K562 (cell line): Measurements from ENCODE around the gene ZNF74. TPM values are rescaled to one million over a fixed set of nuclear protein-coding genes. Genes with fewer than 3 reads are reported as not detected.
A peak's percentile ranks its signal among the peaks of the same experiment; 100 is the strongest.

Experiments used
- BACH1 ChIP-seq: fragments of 200-800 bp; sonication (Bioruptor generic); IDR thresholded peaks from 2 replicates; pipeline ENCODE4 v1.6.1; 2016; ENCODE audit warnings: missing genetic modification characterization, missing compliant biosample characterization
- PHB ChIP-seq: fragments of 250-450 bp; sonication (Bioruptor Pico); IDR thresholded peaks from 2 replicates; pipeline ENCODE4 v1.5.0; 2021
- PHTF2 ChIP-seq: fragments of 250-450 bp; sonication (Bioruptor Pico); IDR thresholded peaks from 2 replicates; pipeline ENCODE4 v1.5.0; 2021; ENCODE audit warnings: mild to moderate bottlenecking
- RERE ChIP-seq: sonication (generic); formaldehyde crosslinking; IDR thresholded peaks from 2 replicates; pipeline ENCODE4 v1.8.0; 2023; ENCODE audit warnings: missing genetic modification reagents, mild to moderate bottlenecking, borderline replicate concordance
- REST ChIP-seq, 2 experiments: fragments of 450-650 bp; formaldehyde crosslinking in 1 of 2; IDR thresholded peaks; 2 replicates each; pipeline versions ENCODE4 v1.4.0 to v1.6.1; 2014 to 2020; ENCODE audit warnings: mild to moderate bottlenecking in 2 of 2, borderline replicate concordance in 1 of 2, low read depth in 1 of 2
- YY1 ChIP-seq, 3 experiments: IDR thresholded peaks; 2 replicates each; pipeline ENCODE4 v1.6.1; 2011; ENCODE audit warnings: low read length in 2 of 3, mild to moderate bottlenecking in 2 of 3, moderate library complexity in 2 of 3, borderline replicate concordance in 1 of 3, control low read depth in 1 of 3, low read depth in 1 of 3; ENCODE audit not compliant: insufficient read depth in 3 of 3, insufficient replicate concordance in 2 of 3, control insufficient read depth in 1 of 3, insufficient read length in 1 of 3; ENCODE audit errors: extremely low read depth in 1 of 3
- ZBTB9 ChIP-seq: fragments of 450-650 bp; formaldehyde crosslinking; IDR thresholded peaks from 2 replicates; pipeline ENCODE4 v1.4.0; 2020; ENCODE audit warnings: mild to moderate bottlenecking, moderate library complexity
- polyA plus RNA-seq, 8 experiments: library from polyadenylated mRNA; depleted of rRNA in 4 of 8; stranded (reverse) in 5 of 8; unstranded in 3 of 8; fragments of >200 nt; fragmentation: Nextera tagmentation in 2 of 8; fragmentation: Illumina TruSeq in 1 of 8; extraction: Ambion mirVana in 2 of 8; extraction: Trizol in 1 of 8; gene quantifications; 2 replicates each; pipeline versions ENCODE4 v1.2.1 to v1.2.3, GENCODE V29; 2011 to 2014; ENCODE audit warnings: inconsistent platforms in 1 of 8, missing spikeins in 1 of 8
- total RNA-seq, 7 experiments: library from RNA; depleted of rRNA in 6 of 7; stranded (reverse); fragments of >200 nt in 6 of 7; fragmentation: Illumina TruSeq in 2 of 7; extraction: Trizol in 2 of 7; gene quantifications; 2 replicates each; pipeline versions ENCODE4 v1.2.1 to v1.2.3, GENCODE V29; 2011 to 2021; ENCODE audit warnings: low replicate concordance in 1 of 7

The ZNF74 gene
- total and polyA plus RNA-seq, 9 of the 15 experiments (the other 6 are each of a cell fraction or from before 2014, with no cell fraction given): 2.4 to 53.5 (median 31.5) TPM

- TF ChIP-seq YY1 (IDR thresholded peaks at IDR 0.05; ENCODE audit: borderline replicate concordance in 1 of 3, control insufficient read depth in 1 of 3, extremely low read depth in 1 of 3, insufficient read depth in 3 of 3, insufficient read length in 1 of 3, insufficient replicate concordance in 2 of 3, low read depth in 1 of 3, low read length in 2 of 3): peak; percentile 62 to 94 (median 94)
- TF ChIP-seq PHTF2 (CRISPR knock-in tag): no peak
- TF ChIP-seq PHB: peak; percentile 94
- no peak for TF ChIP-seq RERE (CRISPR knock-in tag)
- no peak for TF ChIP-seq BACH1
- TF ChIP-seq REST (IDR thresholded peaks at IDR 0.05; ENCODE audit: borderline replicate concordance): no peak
- peak; percentile 82 for TF ChIP-seq REST (CRISPR knock-in tag; IDR thresholded peaks at IDR 0.05; ENCODE audit: low read depth)
- TF ChIP-seq ZBTB9 (CRISPR knock-in tag): peak; percentile 83; the same call in 1 of the 2 replicates
Observed at GRCh38 chr22:20393705-20394476, at the start of gene ZNF74 (continued).
